HepG2 (cell line): Measurements from ENCODE around the gene PRM3. TPM values are rescaled to one million over a fixed set of nuclear protein-coding genes. Genes with fewer than 3 reads are reported as not detected.

ENCODE experiments used
- CERS6 ChIP-seq: sonication (generic); formaldehyde crosslinking; IDR thresholded peaks from 2 replicates; pipeline ENCODE4 v1.5.0; 2020; ENCODE audit warnings: missing genetic modification reagents
- EEA1 ChIP-seq: sonication (generic); formaldehyde crosslinking; IDR thresholded peaks from 2 replicates; pipeline ENCODE4 v1.5.1; 2020; ENCODE audit warnings: mild to moderate bottlenecking, missing genetic modification reagents, borderline replicate concordance
- ELF1 ChIP-seq: sonication (generic); formaldehyde crosslinking; IDR thresholded peaks from 2 replicates; pipeline ENCODE4 v1.4.0; 2020; ENCODE audit warnings: missing genetic modification reagents
- ELF4 ChIP-seq: sonication (generic); formaldehyde crosslinking; IDR thresholded peaks from 2 replicates; pipeline ENCODE4 v1.5.0; 2020; ENCODE audit warnings: missing genetic modification reagents, mild to moderate bottlenecking, moderate library complexity, borderline replicate concordance
- FOXA3 ChIP-seq: IDR thresholded peaks from 2 replicates; pipeline ENCODE4 v1.6.1; 2016; ENCODE audit warnings: missing genetic modification reagents, missing compliant biosample characterization
- FOXO1 ChIP-seq: sonication (generic); formaldehyde crosslinking; IDR thresholded peaks from 2 replicates; pipeline ENCODE4 v1.4.0; 2020; ENCODE audit warnings: missing genetic modification reagents
- HBP1 ChIP-seq: IDR thresholded peaks from 2 replicates; pipeline ENCODE4 v1.6.1; 2016; ENCODE audit warnings: low read depth, control low read depth
- HOXA3 ChIP-seq: sonication (generic); formaldehyde crosslinking; IDR thresholded peaks from 2 replicates; pipeline ENCODE4 v1.5.0; 2020; ENCODE audit warnings: missing genetic modification reagents
- HOXA5 ChIP-seq: sonication (generic); formaldehyde crosslinking; IDR thresholded peaks from 2 replicates; pipeline ENCODE4 v1.4.0; 2020; ENCODE audit warnings: missing genetic modification reagents
- MLX ChIP-seq: IDR thresholded peaks from 2 replicates; pipeline ENCODE4 v1.6.1; 2016
- POLR2G ChIP-seq: fragments of 200-400 bp; formaldehyde crosslinking; IDR thresholded peaks from 2 replicates; pipeline ENCODE4 v1.6.1; 2018; ENCODE audit warnings: mild to moderate bottlenecking, low read depth, low read length, moderate library complexity
- SIX4 ChIP-seq: sonication (generic); formaldehyde crosslinking; IDR thresholded peaks from 2 replicates; pipeline ENCODE4 v1.4.0; 2020; ENCODE audit warnings: missing genetic modification reagents
- SP2 ChIP-seq: sonication (generic); formaldehyde crosslinking; IDR thresholded peaks from 2 replicates; pipeline ENCODE4 v1.5.1; 2020; ENCODE audit warnings: mild to moderate bottlenecking, missing genetic modification reagents
- ZFP90 ChIP-seq: sonication (generic); formaldehyde crosslinking; IDR thresholded peaks from 2 replicates; pipeline ENCODE4 v1.8.0; 2022; ENCODE audit warnings: missing genetic modification reagents, mild to moderate bottlenecking, inconsistent platforms, borderline replicate concordance
- ZFY ChIP-seq: sonication (generic); formaldehyde crosslinking; IDR thresholded peaks from 2 replicates; pipeline ENCODE4 v1.4.0; 2020; ENCODE audit warnings: missing genetic modification reagents
- ZNF280D ChIP-seq: sonication (generic); formaldehyde crosslinking; IDR thresholded peaks from 2 replicates; pipeline ENCODE4 v1.5.1; 2020; ENCODE audit warnings: mild to moderate bottlenecking, missing genetic modification reagents
- ZNF281 ChIP-seq: sonication (generic); formaldehyde crosslinking; IDR thresholded peaks from 2 replicates; pipeline ENCODE4 v1.4.0; 2020; ENCODE audit warnings: missing genetic modification reagents, borderline replicate concordance
- ZNF296 ChIP-seq: sonication (generic); formaldehyde crosslinking; conservative IDR thresholded peaks from 2 replicates; pipeline ENCODE4 v1.5.0; 2020; ENCODE audit warnings: mild to moderate bottlenecking, missing genetic modification reagents
- ZNF383 ChIP-seq: sonication (generic); formaldehyde crosslinking; IDR thresholded peaks from 2 replicates; pipeline ENCODE4 v1.4.0; 2020; ENCODE audit warnings: missing genetic modification reagents, mild to moderate bottlenecking, borderline replicate concordance
- ZNF430 ChIP-seq: sonication (generic); formaldehyde crosslinking; IDR thresholded peaks from 2 replicates; pipeline ENCODE4 v1.9.0; 2021; ENCODE audit warnings: mild to moderate bottlenecking, missing genetic modification reagents
- polyA plus RNA-seq, 8 experiments: library from polyadenylated mRNA; depleted of rRNA in 3 of 8; stranded (reverse) in 7 of 8; unstranded in 1 of 8; fragments of >200 nt; fragmentation: Illumina TruSeq in 4 of 8; extraction: Trizol in 4 of 8; gene quantifications; 2 replicates each; pipeline versions ENCODE4 v1.2.1 to v1.2.3, GENCODE V29; 2011 to 2016; ENCODE audit warnings: low read depth in 4 of 8, missing spikeins in 1 of 8, mixed read lengths in 1 of 8; ENCODE audit not compliant: insufficient read depth in 1 of 8
- total RNA-seq, 5 experiments: library from RNA; depleted of rRNA; stranded (reverse); fragments of >200 nt; fragmentation: Illumina TruSeq; extraction: Trizol; gene quantifications; 2 replicates each; pipeline ENCODE4 v1.2.3, GENCODE V29; 2016; ENCODE audit warnings: low read depth in 1 of 5

PRM3 gene
- total and polyA plus RNA-seq, 2 of the 13 experiments (the other 11 are each of a cell fraction or from before 2014, with no cell fraction given) = not detected

- TF ChIP-seq ZNF280D (peak; percentile 82), EEA1 (0 out of 2 replicates have a peak, but pooled peaks have one; percentile 39), CERS6 (CRISPR knock-in tag) (no peak), ZFY (CRISPR knock-in tag) (peak; percentile 67; the same call in 1 of the 2 replicates), ELF4 (no peak), SP2 (CRISPR knock-in tag) (no peak), ZNF430 (CRISPR knock-in tag) (peak; percentile 55; the same call in 1 of the 2 replicates), MLX (CRISPR knock-in tag) (no peak), ELF1 (CRISPR knock-in tag) (no peak), ZNF281 (peak; percentile 43; the same call in 1 of the 2 replicates), ZNF296 (CRISPR knock-in tag) (no peak), ZNF383 (CRISPR knock-in tag) (0 out of 2 replicates have a peak, but pooled peaks have one; percentile 16), ZFP90 (0 out of 2 replicates have a peak, but pooled peaks have one; percentile 60), SIX4 (no peak), POLR2G (0 out of 2 replicates have a peak, but pooled peaks have one; percentile 41), FOXA3 (CRISPR knock-in tag) (peak; percentile 70), HOXA5 (0 out of 2 replicates have a peak, but pooled peaks have one; percentile 64), HBP1 (CRISPR knock-in tag) (no peak), FOXO1 (0 out of 2 replicates have a peak, but pooled peaks have one; percentile 13), HOXA3 (CRISPR knock-in tag) (peak; percentile 55)
Measured at GRCh38 chr16:11273721-11274324, 394 bp upstream of the PRM3 start (continued).
